Measurements from ENCODE around the gene ST3GAL3.

GRCh38 chr1:43910343-43910742, 203.0 kb downstream of the ST3GAL3 start:
- TF ChIP-seq CTCF (IDR thresholded peaks at IDR 0.05) (no peak), POLR2A (IDR thresholded peaks at IDR 0.05) (no peak)

All from right lobe of liver (tissue), 4 donors.